HG03159 (cell line): ENCODE data around the gene DSCAML1.

ENCODE experiments used
- ATAC-seq: cut with Tn5 transposase; IDR thresholded peaks from one replicate; pipeline ENCODE4 v1.9.1; 2021; ENCODE audit warnings: mild to moderate bottlenecking, moderate library complexity; ENCODE audit not compliant: unreplicated experiment

Gene DSCAML1

DNA sequence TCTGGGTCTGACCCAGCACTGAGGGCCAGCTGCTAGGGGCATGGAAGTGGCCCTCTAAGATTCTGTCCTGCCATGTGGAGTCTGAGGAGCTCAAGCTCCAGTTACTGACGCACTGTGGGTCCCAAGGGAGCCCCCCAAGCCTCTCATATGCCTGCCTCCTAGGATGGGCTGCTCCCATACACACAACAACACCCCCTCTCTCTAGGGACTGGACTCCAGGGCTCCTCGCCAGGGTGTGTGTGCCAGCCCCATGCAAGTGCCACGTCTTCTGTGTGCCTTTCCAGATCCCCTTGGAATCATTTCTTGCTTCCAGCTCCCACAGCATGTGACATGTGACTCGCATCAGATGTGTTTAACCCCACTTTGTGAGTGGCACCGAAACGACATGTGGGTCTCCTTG, 234.9 kb downstream of the DSCAML1 start:
- no peak for ATAC-seq

- no peak for ATAC-seq
These were observed 236.1 kb downstream of the DSCAML1 start for GRCh38 chr11:117560780-117561530.

DNA sequence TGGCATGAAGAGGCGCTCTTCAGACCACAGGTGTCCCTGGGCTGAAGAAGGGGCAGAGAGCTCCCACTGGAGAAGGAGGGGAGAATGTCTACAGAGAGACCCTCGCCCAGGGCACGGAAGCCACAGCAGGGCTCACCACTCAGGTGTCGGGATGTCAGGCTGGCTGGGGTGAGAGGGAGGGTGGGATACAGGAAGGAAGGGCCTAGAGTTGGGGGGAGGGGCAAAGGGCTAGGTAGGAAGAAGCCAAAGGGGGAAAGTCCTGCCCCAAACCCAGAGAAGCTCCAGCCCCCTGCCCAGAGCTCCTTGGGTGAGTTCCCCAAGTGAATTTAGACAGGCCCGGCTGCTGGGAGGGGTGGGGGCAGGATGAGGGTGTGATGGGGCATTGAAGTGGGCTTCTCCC, 237.3 kb downstream of the DSCAML1 start:
- ATAC-seq, result no peak

- no peak for ATAC-seq
These were observed 239.7 kb downstream of the DSCAML1 start for GRCh38 chr11:117557361-117557760.

GRCh38 chr11:117554601-117555333, 242.2 kb downstream of the DSCAML1 start:
- ATAC-seq, result no peak

DNA sequence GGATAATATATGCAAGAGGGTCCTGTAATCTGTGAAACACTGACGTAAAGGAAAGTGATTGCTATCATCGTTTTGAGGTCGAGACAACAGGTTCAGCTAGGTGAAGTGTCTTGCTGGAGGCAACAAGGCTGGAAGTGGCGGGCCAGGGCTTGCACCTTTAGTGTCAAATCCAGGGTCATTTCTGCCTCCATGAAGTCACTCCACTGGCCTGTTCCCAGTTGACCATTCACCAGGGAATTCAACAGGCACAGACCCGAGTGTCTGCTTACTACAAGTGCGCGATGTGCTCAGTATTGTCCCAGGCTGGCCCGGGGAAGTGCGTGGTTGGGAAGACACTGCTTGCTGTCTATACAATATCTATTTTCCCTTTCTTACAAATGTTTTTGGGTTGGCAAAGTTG, 244.4 kb downstream of the DSCAML1 start:
- no peak for ATAC-seq

DNA sequence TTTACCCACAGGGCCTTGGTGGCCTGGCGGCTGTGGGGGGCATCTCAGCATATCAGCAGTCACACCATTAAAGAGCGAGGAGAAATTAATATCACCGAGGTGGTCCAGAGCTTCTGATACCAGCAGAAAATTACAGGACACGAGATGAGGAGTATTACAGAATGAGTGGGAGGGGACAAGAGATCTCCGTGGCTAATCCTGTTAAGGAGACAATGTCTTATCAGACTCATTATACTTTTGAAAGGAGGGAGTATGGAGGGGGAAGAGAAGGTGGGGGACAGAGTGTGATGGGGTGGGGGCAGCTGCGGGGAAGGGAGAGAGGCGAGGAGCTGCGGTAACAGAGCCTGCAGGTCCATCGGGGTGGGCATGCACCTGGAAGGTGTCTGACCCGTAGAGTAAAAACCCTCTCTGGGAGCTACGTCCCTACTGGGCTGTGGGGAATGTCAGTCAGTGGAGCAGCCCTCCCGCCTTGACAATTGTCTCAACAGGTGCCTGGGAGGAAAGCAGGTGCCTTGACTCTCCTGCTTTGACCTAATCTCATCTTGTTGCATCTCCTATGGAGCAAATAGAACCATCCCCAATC, 245.2 kb downstream of the DSCAML1 start:
- ATAC-seq, result no peak

DNA sequence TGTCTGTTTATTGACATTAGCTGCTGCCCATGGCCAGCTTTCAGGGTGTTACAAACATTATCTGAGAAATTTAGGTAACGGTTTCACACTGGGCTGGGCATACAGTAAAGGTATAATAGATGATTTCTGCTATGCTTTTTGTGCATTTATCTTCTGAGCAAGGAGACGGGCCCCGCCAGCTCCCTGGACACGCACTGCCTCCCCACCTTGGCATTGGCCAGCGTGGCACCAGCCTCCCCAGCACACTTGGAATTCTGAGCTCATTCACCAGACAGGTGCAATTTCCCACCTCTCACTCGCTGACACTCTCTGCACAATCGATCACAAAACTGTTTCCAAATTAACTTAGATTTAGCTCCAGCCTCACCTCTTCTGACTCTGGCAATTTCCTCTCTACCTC, 246.6 kb downstream of the DSCAML1 start:
- ATAC-seq, result no peak

DNA sequence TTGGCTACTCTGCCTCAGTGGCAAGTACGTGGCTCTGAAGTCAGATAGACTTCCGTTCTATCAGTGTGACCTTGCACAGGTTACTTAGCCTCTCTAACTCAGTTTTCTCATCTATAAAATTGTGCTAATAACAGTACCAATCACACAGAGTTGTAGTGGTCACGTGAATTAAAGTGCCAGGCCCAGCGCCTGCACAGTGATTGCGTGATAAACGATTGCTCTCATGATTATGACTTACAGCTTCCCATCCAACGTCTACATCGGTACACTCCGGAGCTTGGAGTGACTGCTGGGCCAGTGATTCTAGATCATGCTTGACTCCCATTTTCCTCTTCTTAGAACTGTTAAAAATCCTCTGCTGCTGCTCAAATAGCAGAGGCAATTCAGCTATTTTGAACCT, 247.6 kb downstream of the DSCAML1 start:
- ATAC-seq, result no peak

DNA sequence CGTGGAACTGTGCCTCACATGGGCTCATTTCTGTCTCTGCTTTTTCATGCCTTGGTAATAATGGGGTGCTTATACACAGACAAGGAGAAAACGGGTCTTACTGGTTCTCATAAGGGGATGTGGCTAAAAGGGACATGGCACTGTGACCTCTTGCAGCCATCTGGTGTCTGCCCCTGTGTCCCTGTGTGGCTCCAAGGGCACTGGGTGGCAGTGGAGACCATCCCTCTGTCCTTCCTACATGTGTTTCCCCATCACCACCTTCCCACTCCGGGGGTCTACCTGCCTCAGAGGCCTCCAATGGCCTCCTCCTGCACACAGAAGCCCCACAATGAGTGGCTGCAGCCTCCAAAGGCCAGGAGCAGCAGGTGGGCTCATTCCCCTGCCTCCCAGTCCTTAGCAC, 248.1 kb downstream of the DSCAML1 start:
- no peak for ATAC-seq

DNA sequence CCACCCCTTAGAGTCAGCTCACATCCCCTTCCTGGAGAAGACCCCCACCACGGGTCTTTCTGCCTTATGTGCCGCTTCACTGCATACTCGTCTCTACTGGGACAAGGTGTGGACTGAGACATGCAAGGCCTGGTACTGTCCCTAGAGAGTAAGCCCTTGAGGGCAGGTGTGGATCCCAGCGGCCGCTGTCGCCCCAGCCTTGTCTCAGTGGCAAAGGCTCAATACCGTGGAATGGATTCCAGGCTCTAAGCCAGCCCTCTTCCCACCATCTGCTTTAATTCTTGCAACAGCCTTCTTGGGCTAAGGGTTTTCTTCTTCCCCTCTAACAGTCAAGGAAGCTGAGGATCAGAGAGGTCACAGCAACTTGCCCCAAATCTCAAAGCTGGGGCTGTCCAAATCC, 249.1 kb downstream of the DSCAML1 start:
- ATAC-seq, result no peak

- no peak for ATAC-seq
These were observed 249.7 kb downstream of the DSCAML1 start for GRCh38 chr11:117547195-117547850.

DNA sequence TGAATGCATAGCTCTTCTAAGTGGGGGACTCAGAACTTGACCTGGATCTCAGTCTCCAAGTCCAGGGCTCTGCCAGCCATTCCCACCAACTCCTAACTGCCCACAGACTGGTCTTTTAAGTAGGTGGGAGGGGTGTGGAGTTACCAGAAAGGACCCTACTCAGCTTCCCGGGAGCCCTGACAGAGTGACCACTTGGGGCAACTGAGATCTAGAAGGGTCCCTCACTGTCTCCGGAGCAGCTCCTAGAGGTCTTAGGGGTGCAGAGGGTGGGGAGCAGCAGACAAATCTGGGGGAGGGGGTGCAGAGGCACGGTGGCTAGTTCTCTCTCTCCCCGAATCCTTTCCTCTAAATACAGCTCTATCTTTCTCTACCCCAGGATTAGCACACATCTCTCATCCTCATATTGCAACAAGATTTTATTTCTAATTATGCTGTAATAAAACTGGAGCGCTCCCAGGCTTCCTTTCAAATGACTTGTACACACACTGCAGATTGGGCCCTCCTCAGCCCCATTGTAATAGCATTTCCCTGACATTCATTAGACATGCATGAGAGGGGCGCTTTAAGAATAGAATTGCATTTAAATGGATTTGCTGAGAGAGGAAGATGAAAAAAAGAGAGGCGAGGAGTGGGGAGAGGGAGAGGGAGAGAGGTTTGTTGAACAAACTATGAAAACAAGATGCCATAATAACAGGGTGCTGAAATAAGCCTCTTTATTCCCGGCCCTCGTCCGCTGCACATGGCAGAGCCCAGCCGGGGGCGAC, 250.4 kb downstream of the DSCAML1 start:
- no peak for ATAC-seq

- ATAC-seq, result no peak
These were observed 251.3 kb downstream of the DSCAML1 start for GRCh38 chr11:117545706-117546105.

- no peak for ATAC-seq
These were observed 252.8 kb downstream of the DSCAML1 start for GRCh38 chr11:117544130-117544800.

DNA sequence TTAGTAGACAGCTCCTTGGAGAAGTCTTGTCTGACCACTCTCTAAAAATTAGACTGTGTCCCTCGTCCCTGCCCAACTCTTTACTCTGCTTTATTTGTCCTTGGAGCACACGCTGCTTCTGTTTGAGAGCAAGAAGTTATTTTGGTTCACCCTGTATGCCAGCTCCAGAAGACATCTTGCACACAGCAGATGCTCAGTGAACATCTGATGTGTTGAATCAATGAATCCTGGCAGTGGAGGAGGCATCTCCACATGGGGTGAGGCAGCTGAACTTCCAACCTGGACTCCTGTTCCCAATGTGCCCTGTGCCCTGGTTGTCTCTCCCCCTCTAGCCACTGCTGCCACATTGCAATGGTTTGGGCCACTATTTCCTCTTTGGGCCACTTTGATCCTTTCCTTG, 255.8 kb downstream of the DSCAML1 start:
- no peak for ATAC-seq

GRCh38 chr11:117538263-117539135, 258.5 kb downstream of the DSCAML1 start:
- ATAC-seq, result no peak

- no peak for ATAC-seq
These were observed 261.1 kb downstream of the DSCAML1 start for GRCh38 chr11:117535850-117536411.
